ENCODE data around the gene ANKRD35.
"Not testable (repeated sequence)": the region's sequence is repeated elsewhere in the genome, so short reads cannot be mapped to it uniquely, and the experiment has no call there.

Gene ANKRD35

GRCh38 chr1:145885738-145886287, at the start of gene ANKRD35:
Gene ANKRD35 (minus strand): TSS chr1:145885866. CDS start chr1:145885758, 108 bp downstream.
- DNase-seq = peak; percentile 92

DNA sequence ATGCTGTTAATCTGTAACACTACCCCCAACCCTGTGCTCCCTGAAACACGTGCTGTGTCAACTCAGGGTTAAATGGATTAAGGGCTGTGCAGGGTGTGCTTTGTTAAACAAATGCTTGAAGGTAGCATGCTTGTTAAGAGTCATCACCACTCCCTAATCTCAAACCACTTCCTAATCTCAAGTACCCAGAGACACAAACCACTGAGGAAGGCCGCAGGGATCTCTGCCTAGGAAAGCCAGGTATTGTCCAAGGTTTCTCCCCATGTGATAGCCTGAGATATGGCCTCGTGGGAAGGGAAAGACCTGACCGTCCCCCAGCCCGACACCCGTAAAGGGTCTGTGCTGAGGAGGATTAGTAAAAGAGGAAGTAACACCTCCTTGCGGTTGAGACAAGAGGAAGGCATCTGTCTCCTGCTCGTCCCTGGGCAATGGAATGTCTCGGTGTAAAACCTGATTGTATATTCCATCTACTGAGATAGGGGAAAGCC, 46.9 kb upstream of the ANKRD35 start:
- peak; percentile 26 for DNase-seq

DNA sequence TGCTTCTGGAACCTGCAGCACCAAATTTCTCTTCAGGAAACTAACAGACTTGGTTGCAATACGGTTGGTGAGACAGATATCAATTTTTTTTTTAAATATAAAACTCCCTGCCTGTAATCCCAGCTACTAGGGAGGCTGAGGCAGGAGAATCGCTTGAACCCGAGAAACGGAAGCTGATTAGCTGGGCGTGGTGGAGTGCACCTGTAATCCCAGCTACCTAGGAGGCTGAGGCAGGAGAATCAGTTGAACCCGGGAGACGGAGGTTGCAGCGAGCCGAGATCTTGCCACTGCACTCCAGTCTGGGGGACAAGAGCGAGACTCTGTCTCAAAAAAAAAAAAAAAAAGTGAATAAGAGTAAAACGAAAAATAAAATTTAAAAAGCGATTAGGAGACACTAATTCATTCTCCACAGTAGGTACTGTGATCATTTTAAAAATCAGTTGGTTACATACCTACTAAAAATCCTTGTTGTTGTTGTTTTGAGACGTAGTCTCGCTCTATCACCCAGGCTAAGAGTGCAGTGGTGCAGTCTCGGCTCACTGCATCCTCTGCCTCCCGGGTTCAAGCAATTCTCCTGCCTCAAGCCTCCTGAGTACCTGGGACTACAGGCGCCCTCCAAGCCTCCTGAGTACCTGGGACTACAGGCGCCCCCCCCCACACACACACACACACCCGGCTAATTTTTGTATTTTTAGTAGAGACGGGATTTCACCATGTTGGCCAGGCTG, 42.4 kb upstream of the ANKRD35 start:
- peak; percentile 9 for DNase-seq

DNA sequence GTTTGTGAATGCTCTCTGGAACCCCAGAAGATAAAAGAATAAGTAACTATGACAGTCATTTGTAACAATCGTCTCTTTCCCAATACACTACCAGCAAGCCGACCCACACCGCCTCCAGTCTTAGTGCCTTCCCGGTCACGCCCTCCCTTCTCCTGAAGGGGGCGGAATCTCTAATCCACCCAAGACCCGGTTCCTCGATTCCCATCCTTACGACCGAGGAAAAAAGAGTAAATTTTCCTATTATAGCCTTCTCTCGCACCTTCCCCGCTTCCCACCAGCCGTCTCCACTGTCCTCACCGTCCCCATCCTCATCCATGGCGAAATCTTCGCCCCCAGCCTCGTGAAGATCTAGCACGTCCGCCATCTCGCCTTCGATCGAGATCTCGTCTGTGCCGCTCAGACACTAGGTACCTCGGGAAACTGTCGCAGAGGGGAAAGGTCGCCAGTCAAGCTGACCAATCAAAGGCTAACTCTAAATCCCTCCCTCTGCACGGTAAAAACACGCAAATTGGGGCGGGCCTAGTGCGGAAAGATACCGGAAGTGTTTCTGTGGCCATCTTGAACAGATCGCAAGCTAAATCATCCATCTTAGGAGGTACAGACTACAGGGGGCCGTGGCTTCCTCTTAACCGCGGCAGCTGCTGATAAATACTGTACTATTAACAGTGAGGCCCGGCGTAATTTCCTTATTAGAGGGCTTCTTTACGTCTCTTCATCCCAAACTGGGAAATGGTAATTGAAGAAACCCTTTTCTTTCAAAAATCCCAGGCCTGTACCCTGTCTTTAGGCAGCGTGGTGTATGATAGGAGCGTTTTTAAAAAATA, 41.6 kb upstream of the ANKRD35 start, which contains the start of gene RBM8A:
TSS of gene RBM8A (minus strand) at position 422 of the 824 bp plus-strand sequence. CDS start at position 364, 58 bp downstream.
- DNase-seq = peak; percentile 95

- peak; percentile 70 for DNase-seq
Measured at GRCh38 chr1:145926686-145927062, 41.0 kb upstream of the ANKRD35 start.

GRCh38 chr1:145922266-145922665, 36.6 kb upstream of the ANKRD35 start:
- no peak for DNase-seq

DNA sequence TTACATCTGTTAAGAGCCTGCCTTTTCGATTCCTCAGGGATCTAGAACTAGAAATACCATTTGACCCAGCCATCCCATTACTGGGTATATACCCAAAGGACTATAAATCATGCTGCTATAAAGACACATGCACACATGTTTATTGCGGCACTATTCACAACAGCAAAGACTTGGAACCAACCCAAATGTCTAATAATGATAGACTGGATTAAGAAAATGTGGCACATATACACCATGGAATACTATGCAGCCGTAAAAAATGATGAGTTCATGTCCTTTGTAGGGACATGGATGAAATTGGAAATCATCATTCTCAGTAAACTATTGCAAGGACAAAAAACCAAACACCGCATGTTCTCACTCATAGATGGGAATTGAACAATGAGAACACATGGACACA, 34.6 kb upstream of the ANKRD35 start:
- not testable (repeated sequence) for DNase-seq

- peak; percentile 17 for DNase-seq
Measured at GRCh38 chr1:145918992-145919939, 33.6 kb upstream of the ANKRD35 start.

- DNase-seq = peak; percentile 95
Measured at GRCh38 chr1:145918144-145918991, 32.7 kb upstream of the ANKRD35 start, which contains the start of gene PEX11B. Gene PEX11B (minus strand): TSS chr1:145918717. CDS start chr1:145918688, 29 bp downstream.

DNA sequence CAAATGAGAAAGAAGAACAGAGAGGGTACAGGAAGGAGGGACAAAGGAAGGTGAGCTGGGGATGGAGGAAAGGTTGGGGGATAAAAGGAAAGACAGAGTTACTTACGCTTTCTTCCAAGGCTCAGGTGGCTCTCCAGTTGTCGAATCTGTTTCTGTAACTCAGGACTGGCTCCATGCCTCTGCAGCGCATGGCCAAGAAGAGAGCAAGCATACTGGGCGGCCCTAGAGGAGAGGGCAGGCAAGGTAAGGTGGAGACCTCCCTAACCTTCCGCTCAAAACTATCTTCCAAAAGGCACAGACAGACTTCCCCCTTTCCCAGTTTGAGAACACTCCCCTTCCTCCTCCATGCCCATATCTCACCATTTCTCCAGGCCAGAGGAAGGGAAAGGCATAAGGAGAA, 31.9 kb upstream of the ANKRD35 start:
- no peak for DNase-seq

DNA sequence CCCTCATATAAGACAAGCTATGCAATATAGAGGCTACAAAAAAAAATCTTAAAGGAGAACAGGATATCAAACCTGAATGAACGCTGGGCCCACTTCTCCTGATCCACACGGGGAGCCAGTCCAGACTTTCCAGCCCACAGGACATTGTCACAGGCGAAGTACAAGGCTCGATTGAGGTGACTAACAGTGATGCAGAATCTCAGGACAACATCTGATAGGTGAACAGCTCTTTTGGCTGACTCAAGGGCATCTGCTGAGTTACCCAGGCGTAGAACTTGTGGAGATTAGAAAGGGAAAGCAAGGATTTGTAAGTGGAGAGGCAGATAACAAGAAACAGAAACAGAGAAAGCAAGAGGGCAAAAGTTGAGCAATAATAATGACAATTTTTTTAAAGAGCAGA, 31.1 kb upstream of the ANKRD35 start:
- no peak for DNase-seq

DNA sequence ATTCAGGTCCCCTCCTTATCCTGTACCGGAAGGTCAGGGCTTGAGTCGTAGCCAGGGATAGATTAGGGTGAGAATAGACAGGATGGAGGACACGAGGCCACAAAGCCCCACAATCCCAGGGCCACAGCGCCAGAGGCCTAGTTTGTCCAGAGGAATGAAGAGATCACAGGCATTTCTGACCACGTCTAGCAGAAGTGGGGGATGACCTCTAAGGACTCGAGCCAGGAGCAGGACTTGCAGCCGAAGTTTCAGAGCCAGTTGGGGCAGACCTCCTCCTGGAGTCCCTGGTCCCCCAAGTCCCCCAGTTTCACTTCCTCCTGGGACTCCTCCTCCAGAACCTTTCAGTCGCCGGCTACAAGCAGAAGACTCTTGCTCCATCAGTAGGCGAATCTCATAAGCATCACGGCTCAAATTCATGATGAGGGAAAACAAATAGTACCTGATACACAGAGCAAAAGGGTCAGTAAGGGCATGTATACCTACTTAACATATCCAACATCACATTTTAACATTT, 26.5 kb upstream of the ANKRD35 start:
- DNase-seq = no peak

DNA sequence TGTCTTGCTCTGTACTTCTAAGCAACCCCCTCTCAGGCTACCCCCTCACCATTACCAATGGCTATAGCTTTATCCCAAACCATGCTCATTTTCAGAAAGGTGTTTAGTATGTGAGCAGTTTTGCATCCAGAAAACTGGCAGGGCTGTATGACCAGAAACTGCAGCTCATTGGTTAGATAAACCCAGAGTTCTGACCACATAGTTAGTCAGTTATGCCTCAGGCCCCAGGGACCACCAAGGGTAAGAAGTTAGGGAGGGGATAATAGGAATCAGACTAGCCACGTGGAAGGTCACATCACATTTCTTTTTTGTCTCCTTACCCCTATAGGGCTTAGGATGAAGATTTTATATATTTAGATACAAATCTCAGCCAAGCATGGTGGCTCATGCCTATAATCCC, 23.0 kb upstream of the ANKRD35 start:
- no peak for DNase-seq

DNA sequence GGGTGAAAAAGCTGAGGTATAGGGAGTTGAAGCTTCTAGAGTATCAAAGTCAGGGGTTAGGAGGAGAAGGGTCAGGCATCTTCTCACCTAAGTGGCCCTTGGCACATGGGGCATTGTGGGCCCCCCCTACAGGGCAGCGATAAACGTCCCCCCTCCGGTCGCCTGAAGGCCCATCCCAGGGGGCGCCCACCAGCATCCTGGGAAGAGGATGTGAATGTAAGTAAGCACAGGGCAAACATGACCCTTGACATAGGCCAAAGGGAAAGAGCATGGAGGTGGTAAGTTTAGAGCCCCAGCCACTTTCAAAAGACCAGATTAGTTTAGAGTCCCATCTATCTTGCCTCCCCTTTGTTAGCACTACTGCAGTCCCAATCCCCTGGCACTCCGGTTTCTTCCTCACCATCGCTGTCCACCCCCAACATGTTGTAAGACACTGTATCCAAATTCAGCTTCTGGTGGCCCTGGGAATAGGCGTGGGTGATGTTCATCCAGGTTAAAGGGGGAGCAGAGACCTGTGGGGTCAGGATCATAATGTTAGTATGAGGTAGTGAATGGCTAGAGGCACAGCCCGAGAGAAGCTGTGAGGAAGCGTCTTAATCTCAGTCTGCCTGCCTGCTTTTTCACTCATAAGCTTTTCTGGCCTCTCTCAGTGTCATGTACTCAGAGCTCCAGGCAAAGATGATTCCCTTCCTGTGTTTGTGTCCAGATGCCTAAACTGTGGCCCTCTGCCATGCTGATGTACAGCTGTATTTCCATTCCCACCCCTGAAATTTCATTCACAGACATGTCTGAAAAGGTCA, 21.5 kb upstream of the ANKRD35 start:
- DNase-seq = no peak

DNA sequence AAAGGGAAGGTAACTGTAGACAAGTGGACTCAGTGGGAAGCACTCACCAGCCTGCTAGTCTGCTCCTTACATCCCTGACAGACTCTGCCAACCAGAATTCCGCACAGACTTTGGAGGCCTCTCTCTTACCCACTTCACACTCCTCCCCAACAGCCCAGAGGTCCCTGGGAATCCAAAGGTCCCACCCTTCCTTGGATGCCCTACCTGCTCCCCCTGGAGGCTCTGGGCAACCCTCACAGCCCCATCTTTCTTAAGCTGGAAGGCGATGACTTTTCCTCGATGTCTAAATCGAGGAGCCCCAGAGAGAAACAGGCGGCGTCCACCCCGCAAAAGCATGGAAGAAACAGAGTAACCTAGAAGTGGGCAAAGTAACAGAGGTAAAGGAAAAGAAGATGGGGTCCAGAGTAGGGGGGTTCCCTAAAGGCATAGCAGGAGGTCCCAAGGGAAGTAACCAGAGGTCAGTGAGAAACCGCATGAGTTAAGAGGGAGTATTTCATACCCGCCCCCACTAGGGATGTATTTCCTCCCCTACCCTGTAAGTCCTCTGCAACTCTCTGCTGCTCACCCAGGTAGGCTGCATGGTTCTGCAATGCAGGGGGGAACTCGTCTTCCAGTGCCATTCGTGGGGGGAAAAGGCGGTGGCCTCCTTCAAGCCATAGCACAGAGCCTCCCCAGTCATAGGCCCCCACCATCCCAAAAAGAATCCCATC, 15.8 kb upstream of the ANKRD35 start:
- no peak for DNase-seq

GRCh38 chr1:145898756-145899155, 13.1 kb upstream of the ANKRD35 start:
- DNase-seq = no peak

- DNase-seq = no peak
Measured at GRCh38 chr1:145897969-145898368, 12.3 kb upstream of the ANKRD35 start.

DNA sequence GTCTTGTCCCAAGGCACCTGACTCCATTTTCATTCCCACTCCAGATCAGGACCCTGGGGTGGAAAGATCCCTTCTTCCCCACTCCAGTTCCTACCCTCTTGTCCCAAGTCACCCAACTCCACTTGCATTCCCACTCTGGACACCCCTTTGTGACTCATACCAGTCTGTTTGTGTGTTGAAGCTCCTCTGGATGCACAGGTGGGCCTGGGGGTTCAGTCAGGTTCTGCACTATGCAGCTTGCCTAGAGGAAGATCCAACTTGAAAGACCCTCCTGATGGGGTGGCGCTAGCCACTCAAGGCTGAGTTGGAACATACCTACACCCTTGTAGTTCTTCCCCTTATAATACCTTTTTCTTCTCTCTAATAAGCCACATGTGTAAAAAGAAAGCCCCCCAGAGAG, 9.8 kb upstream of the ANKRD35 start:
- DNase-seq = no peak

DNA sequence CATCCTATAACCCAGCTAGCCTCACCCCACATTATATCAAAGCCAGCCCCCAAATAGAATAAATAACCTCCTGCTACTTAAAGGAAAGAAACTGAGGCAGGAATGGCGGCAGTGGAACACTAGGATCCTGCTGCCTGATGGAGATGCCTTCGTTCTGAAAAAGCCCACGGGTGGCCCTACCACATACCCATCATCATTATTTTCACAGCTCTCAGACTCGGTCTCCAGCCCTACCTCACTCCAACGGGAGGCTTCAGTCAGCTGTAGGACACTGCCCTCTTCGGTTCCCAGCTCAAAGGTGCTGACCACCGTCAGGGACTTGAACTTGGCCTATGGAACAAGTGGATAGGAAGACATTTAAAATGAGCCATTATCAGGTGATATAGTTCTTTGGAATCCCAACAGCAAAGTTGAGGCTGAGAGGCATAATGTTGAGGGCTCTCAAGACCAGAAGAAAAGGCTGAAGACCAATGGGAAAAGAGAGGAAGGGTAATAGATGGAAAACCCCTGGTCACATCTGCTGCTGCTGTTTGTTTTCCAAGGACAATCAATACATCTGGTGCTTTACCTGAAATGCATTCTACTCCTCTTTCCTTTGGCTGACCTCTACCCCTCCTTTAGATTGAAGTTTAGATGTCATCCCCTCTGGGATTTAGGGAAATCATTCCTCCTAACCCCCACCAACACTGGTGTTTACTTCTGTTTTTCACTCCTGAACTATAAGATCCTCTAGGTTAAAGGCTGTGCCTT, 7.8 kb upstream of the ANKRD35 start:
- DNase-seq = no peak
